Naive thymus-derived CD4-positive, alpha-beta T cell (primary cell): ENCODE data around the gene GRM8. TPM values are rescaled to one million over a fixed set of nuclear protein-coding genes. Genes with fewer than 3 reads are reported as not detected.

Source experiments
- ATAC-seq: fragments of 150-1000 bp; cut with Tn5 transposase; 2 replicates; pipeline ENCODE4 v1.10.0; 2021; ENCODE audit warnings: mild to moderate bottlenecking, moderate library complexity
- CTCF ChIA-PET: fragments of 350-600 bp; sonication (Branson Sonifier 250); formaldehyde crosslinking; loops from one replicate; lab custom pipeline; 2021; ENCODE audit warnings: antibody characterized with exemption; lab: Charles Lee
- POLR2A ChIA-PET: fragments of 350-600 bp; sonication (Branson Sonifier 250); formaldehyde crosslinking; loops from one replicate; lab custom pipeline; 2021; ENCODE audit warnings: antibody characterized with exemption, inconsistent platforms; lab: Charles Lee
- DNase-seq, 9 donors: peaks; one replicate each; pipeline versions ENCODE4 v3.0.0 to v3.0.0-alpha.2; 2020 to 2022; ENCODE audit warnings: mixed read lengths in 1 of 9
- H3K27ac ChIP-seq: one replicate; pipeline ENCODE4 v1.7.0; 2013; ENCODE audit warnings: mild to moderate bottlenecking, low read depth, low read length, moderate library complexity
- H3K27me3 ChIP-seq, 2 donors: one replicate each; pipeline ENCODE4 v1.7.0; 2013; ENCODE audit warnings: low read length in 2 of 2, mild to moderate bottlenecking in 2 of 2, moderate library complexity in 2 of 2; ENCODE audit not compliant: control insufficient read depth in 2 of 2, insufficient read depth in 2 of 2
- H3K36me3 ChIP-seq, 3 experiments: 1 replicate in 2 of 3; 2 replicates in 1 of 3; pipeline ENCODE4 v1.7.0; 2013; ENCODE audit warnings: low read length in 3 of 3, mild to moderate bottlenecking in 3 of 3, moderate library complexity in 1 of 3; ENCODE audit not compliant: insufficient read depth in 3 of 3, control insufficient read depth in 2 of 3
- H3K4me1 ChIP-seq, 2 donors: one replicate each; pipeline ENCODE4 v1.7.0; 2013; ENCODE audit warnings: low read length in 2 of 2, mild to moderate bottlenecking in 2 of 2, moderate library complexity in 1 of 2; ENCODE audit not compliant: control insufficient read depth in 2 of 2, insufficient read depth in 2 of 2
- H3K4me3 ChIP-seq: 2 replicates; pipeline ENCODE4 v1.7.0; 2013; ENCODE audit warnings: mild to moderate bottlenecking, low read length
- H3K9me3 ChIP-seq, 3 experiments: 1 replicate in 2 of 3; 2 replicates in 1 of 3; pipeline ENCODE4 v1.7.0; 2013; ENCODE audit warnings: low read length in 3 of 3; ENCODE audit not compliant: control insufficient read depth in 2 of 3
- H3K27ac Mint-ChIP-seq, 9 donors: one replicate each; pipeline ENCODE4 v1.8.0; 2020 to 2022; ENCODE audit warnings: mixed read lengths in 9 of 9, mild to moderate bottlenecking in 8 of 9, moderate library complexity in 5 of 9, inconsistent platforms in 2 of 9
- H3K27me3 Mint-ChIP-seq, 5 donors: one replicate each; pipeline ENCODE4 v1.8.0; 2021 to 2022; ENCODE audit warnings: mixed read lengths in 5 of 5, mild to moderate bottlenecking in 1 of 5
- H3K36me3 Mint-ChIP-seq, 5 donors: one replicate each; pipeline ENCODE4 v1.8.0; 2020 to 2022; ENCODE audit warnings: mixed read lengths in 5 of 5, mild to moderate bottlenecking in 3 of 5, inconsistent platforms in 1 of 5
- H3K4me1 Mint-ChIP-seq, 7 donors: one replicate each; pipeline ENCODE4 v1.8.0; 2020 to 2022; ENCODE audit warnings: mixed read lengths in 7 of 7, mild to moderate bottlenecking in 3 of 7, inconsistent platforms in 1 of 7
- H3K4me3 Mint-ChIP-seq, 10 donors: one replicate each; pipeline ENCODE4 v1.8.0; 2020 to 2022; ENCODE audit warnings: mild to moderate bottlenecking in 10 of 10, mixed read lengths in 10 of 10, moderate library complexity in 6 of 10, inconsistent platforms in 2 of 10
- H3K9me3 Mint-ChIP-seq, 11 donors: one replicate each; pipeline ENCODE4 v1.8.0; 2020 to 2022; ENCODE audit warnings: mixed read lengths in 11 of 11, mild to moderate bottlenecking in 4 of 11, inconsistent platforms in 1 of 11, moderate library complexity in 1 of 11
- intact Hi-C, 2 donors: fragments of 100-400 bp; cut with micrococcal nuclease; formaldehyde crosslinking; loops; one replicate each; pipeline ENCODE4 v1.15.1; 2023
- polyA plus RNA-seq, 2 donors: library from polyadenylated mRNA; unstranded; fragments of 300-500 nt; fragmentation: Illumina TruSeq; gene quantifications; one replicate each; pipeline ENCODE4 v1.2.3, GENCODE V29; 2021
- total RNA-seq, 6 experiments: library from RNA in 5 of 6; stranded (reverse) in 5 of 6; gene quantifications; 1 replicate in 5 of 6; 2 replicates in 1 of 6; pipeline ENCODE4 v1.2.3 and lab custom pipeline; 2021 to 2026

GRM8 gene
- total and polyA plus RNA-seq, 7 experiments from 2014 or later: not detected

GRCh38 chr7:127189886-127190285 lies 62.9 kb downstream of the GRM8 start:
- no peak for DNase-seq
- H3K4me1 ChIP-seq: no peaks in the 10 kb centered on the region
- Mint-ChIP-seq H3K27me3 (peaks cover 5 to 43% (median 33%) of the 10 kb centered on the region in 5 donors), H3K9me3 (peaks cover 0 to 4% (median 0%) of the 10 kb centered on the region in 11 donors), H3K4me1 (peaks cover 0 to 13% (median 7%) of the 10 kb centered on the region in 7 donors), H3K36me3 (no peaks in the 10 kb centered on the region), H3K27ac (no peak overlapping the region), H3K4me3 (no peak overlapping the region)
- H3K27me3 ChIP-seq: peaks cover 0 to 3% of the 10 kb centered on the region in 2 donors
- intact Hi-C loops: no loop called here
- no peak overlapping the region for H3K4me3 ChIP-seq
- no peak for ATAC-seq
- CTCF ChIA-PET: no interaction called here
- no peaks in the 10 kb centered on the region for H3K36me3 ChIP-seq
- POLR2A ChIA-PET: no interaction called here
- no peaks in the 10 kb centered on the region for H3K9me3 ChIP-seq
- H3K27ac ChIP-seq: no peak overlapping the region

GRCh38 chr7:127189074-127189473 lies 63.7 kb downstream of the GRM8 start:
- H3K4me1 Mint-ChIP-seq: peaks cover 0 to 13% (median 7%) of the 10 kb centered on the region in 7 donors
- no peak overlapping the region for H3K4me3 ChIP-seq
- no peaks in the 10 kb centered on the region for H3K9me3 ChIP-seq
- H3K27ac Mint-ChIP-seq: no peak overlapping the region
- H3K9me3 Mint-ChIP-seq: peaks cover 0 to 4% (median 0%) of the 10 kb centered on the region in 11 donors
- no peak overlapping the region for H3K27ac ChIP-seq
- ChIA-PET POLR2A (no interaction called here), CTCF (no interaction called here)
- ATAC-seq: no peak
- intact Hi-C loops: no loop called here
- H3K36me3 ChIP-seq: no peaks in the 10 kb centered on the region
- peaks cover 0 to 3% of the 10 kb centered on the region in 2 donors for H3K27me3 ChIP-seq
- no peak for DNase-seq
- H3K4me3 Mint-ChIP-seq: no peak overlapping the region
- H3K36me3 Mint-ChIP-seq: no peaks in the 10 kb centered on the region
- H3K27me3 Mint-ChIP-seq: peaks cover 5 to 40% (median 32%) of the 10 kb centered on the region in 5 donors
- H3K4me1 ChIP-seq: no peaks in the 10 kb centered on the region

- Histone ChIP-seq H3K27me3 (peaks cover 0 to 3% of the 10 kb centered on the region in 2 donors), H3K36me3 (no peaks in the 10 kb centered on the region), H3K27ac (no peak overlapping the region), H3K4me3 (no peak overlapping the region), H3K4me1 (no peaks in the 10 kb centered on the region), H3K9me3 (no peaks in the 10 kb centered on the region)
- ATAC-seq (no peak), DNase-seq (peak in 4 of 9 donors; percentile 2 to 26 (median 10))
- intact Hi-C loops: no loop called here
- Mint-ChIP-seq H3K27ac (no peak overlapping the region), H3K9me3 (peaks cover 0 to 4% (median 0%) of the 10 kb centered on the region in 11 donors), H3K4me1 (peaks cover 0 to 13% (median 7%) of the 10 kb centered on the region in 7 donors), H3K36me3 (no peaks in the 10 kb centered on the region), H3K4me3 (no peak overlapping the region), H3K27me3 (peaks cover 5 to 37% (median 27%) of the 10 kb centered on the region in 5 donors)
- CTCF ChIA-PET: no interaction called here
- POLR2A ChIA-PET: no interaction called here
Observed at GRCh38 chr7:127187740-127188139, 65.0 kb downstream of the GRM8 start.

- no peak for ATAC-seq
- intact Hi-C loops: no loop called here
- no peak for DNase-seq
- Histone ChIP-seq H3K36me3 (no peaks in the 10 kb centered on the region), H3K27me3 (peaks cover 0 to 3% of the 10 kb centered on the region in 2 donors), H3K27ac (no peak overlapping the region), H3K4me3 (no peak overlapping the region), H3K9me3 (no peaks in the 10 kb centered on the region), H3K4me1 (no peaks in the 10 kb centered on the region)
- Mint-ChIP-seq H3K36me3 (no peaks in the 10 kb centered on the region), H3K9me3 (peaks cover 0 to 4% (median 0%) of the 10 kb centered on the region in 11 donors), H3K27me3 (peaks cover 5 to 34% (median 26%) of the 10 kb centered on the region in 5 donors), H3K4me3 (no peak overlapping the region), H3K4me1 (peaks cover 0 to 13% (median 7%) of the 10 kb centered on the region in 7 donors), H3K27ac (no peak overlapping the region)
- ChIA-PET POLR2A (no interaction called here), CTCF (no interaction called here)
Observed at GRCh38 chr7:127186686-127187085, 66.1 kb downstream of the GRM8 start.

GRCh38 chr7:127177156-127177555 lies 75.6 kb downstream of the GRM8 start:
- intact Hi-C loops: no loop called here
- H3K4me1 Mint-ChIP-seq: no peaks in the 10 kb centered on the region
- H3K27me3 Mint-ChIP-seq: peaks cover 0 to 66% (median 55%) of the 10 kb centered on the region in 5 donors
- H3K9me3 Mint-ChIP-seq: peaks cover 0 to 36% (median 18%) of the 10 kb centered on the region in 11 donors
- no peak overlapping the region for H3K27ac Mint-ChIP-seq
- Histone ChIP-seq H3K27ac (no peak overlapping the region), H3K9me3 (peaks cover 0 to 4% (median 0%) of the 10 kb centered on the region in 3 experiments), H3K4me3 (no peak overlapping the region), H3K36me3 (no peaks in the 10 kb centered on the region), H3K27me3 (no peaks in the 10 kb centered on the region), H3K4me1 (no peaks in the 10 kb centered on the region)
- CTCF ChIA-PET: no interaction called here
- ATAC-seq (no peak), DNase-seq (no peak)
- peaks cover 0 to 14% (median 3%) of the 10 kb centered on the region in 5 donors for H3K36me3 Mint-ChIP-seq
- POLR2A ChIA-PET: no interaction called here
- no peak overlapping the region for H3K4me3 Mint-ChIP-seq

- peaks cover 0 to 2% (median 0%) of the 10 kb centered on the region in 11 donors for H3K9me3 Mint-ChIP-seq
- POLR2A ChIA-PET: no interaction called here
Observed at GRCh38 chr7:127162366-127162765, 90.4 kb downstream of the GRM8 start.

GRCh38 chr7:127158659-127159058 lies 94.1 kb downstream of the GRM8 start:
- Mint-ChIP-seq H3K9me3 (peaks cover 0 to 10% (median 4%) of the 10 kb centered on the region in 11 donors), H3K27ac (no peak overlapping the region), H3K27me3 (peaks cover 0 to 40% (median 21%) of the 10 kb centered on the region in 5 donors), H3K36me3 (no peaks in the 10 kb centered on the region), H3K4me3 (no peak overlapping the region), H3K4me1 (no peaks in the 10 kb centered on the region)
- intact Hi-C loops: no loop called here
- POLR2A ChIA-PET: no interaction called here
- Histone ChIP-seq H3K4me3 (no peak overlapping the region), H3K27me3 (no peaks in the 10 kb centered on the region), H3K36me3 (no peaks in the 10 kb centered on the region), H3K4me1 (no peaks in the 10 kb centered on the region), H3K9me3 (no peaks in the 10 kb centered on the region), H3K27ac (no peak overlapping the region)
- DNase-seq (no peak), ATAC-seq (no peak)
- CTCF ChIA-PET: no interaction called here

More at GRCh38 chr7:127162366-127162765, 90.4 kb downstream of the GRM8 start:
- Histone ChIP-seq H3K4me1 (no peaks in the 10 kb centered on the region), H3K27ac (no peak overlapping the region), H3K9me3 (no peaks in the 10 kb centered on the region), H3K36me3 (no peaks in the 10 kb centered on the region), H3K27me3 (peaks cover 0 to 3% of the 10 kb centered on the region in 2 donors), H3K4me3 (no peak overlapping the region)
- CTCF ChIA-PET: no interaction called here
- peaks cover 0 to 32% (median 17%) of the 10 kb centered on the region in 5 donors for H3K27me3 Mint-ChIP-seq
- DNase-seq (no peak), ATAC-seq (no peak)
- intact Hi-C loops: no loop called here
- no peak overlapping the region for H3K4me3 Mint-ChIP-seq
- no peaks in the 10 kb centered on the region for H3K36me3 Mint-ChIP-seq
- no peaks in the 10 kb centered on the region for H3K4me1 Mint-ChIP-seq
- H3K27ac Mint-ChIP-seq: no peak overlapping the region
